GM21528 (cell line): ENCODE measurements around the gene FAM72D.
"Not testable (repeated sequence)": the region's sequence is repeated elsewhere in the genome, so short reads cannot be mapped to it uniquely, and the experiment has no call there.

Experiments
- ATAC-seq: cut with Tn5 transposase; IDR thresholded peaks from one replicate; pipeline ENCODE4 v1.9.1; 2021; ENCODE audit warnings: mild to moderate bottlenecking, moderate library complexity; ENCODE audit not compliant: unreplicated experiment, low FRiP score

Gene FAM72D

GRCh38 chr1:145144264-145144913 is 48.6 kb downstream of the FAM72D start:
- not testable (repeated sequence) for ATAC-seq

GRCh38 chr1:145146308-145146707 is 50.5 kb downstream of the FAM72D start:
- ATAC-seq, result not testable (repeated sequence)

GRCh38 chr1:145147172-145147571 is 51.4 kb downstream of the FAM72D start:
- ATAC-seq, result not testable (repeated sequence)

- not testable (repeated sequence) for ATAC-seq
These were observed 59.6 kb downstream of the FAM72D start for GRCh38 chr1:145155421-145155820.

- not testable (repeated sequence) for ATAC-seq
These were observed 60.1 kb downstream of the FAM72D start for GRCh38 chr1:145155873-145156272.

- ATAC-seq, result not testable (repeated sequence)
These were observed 61.3 kb downstream of the FAM72D start for GRCh38 chr1:145156891-145157610.

GRCh38 chr1:145157715-145158114 is 61.9 kb downstream of the FAM72D start:
- not testable (repeated sequence) for ATAC-seq

GRCh38 chr1:145161046-145161752 is 65.4 kb downstream of the FAM72D start:
- not testable (repeated sequence) for ATAC-seq
